Naive B cell (primary cell): Measurements from ENCODE around the gene GUCY1B1. TPM values are rescaled to one million over a fixed set of nuclear protein-coding genes. Genes with fewer than 3 reads are reported as not detected.

ENCODE experiments used
- ATAC-seq, 2 donors: fragments of 150-1000 bp; cut with Tn5 transposase; 2 replicates each; pipeline ENCODE4 v1.10.0; 2021; ENCODE audit warnings: low read depth in 2 of 2, mild to moderate bottlenecking in 2 of 2, moderate library complexity in 2 of 2
- DNase-seq: peaks from one replicate; pipeline ENCODE4 v3.0.0; 2022
- H3K27ac Mint-ChIP-seq, 6 donors: one replicate each; pipeline ENCODE4 v1.8.0; 2020 to 2022; ENCODE audit warnings: mild to moderate bottlenecking in 6 of 6, mixed read lengths in 6 of 6, moderate library complexity in 5 of 6, inconsistent platforms in 2 of 6
- H3K27me3 Mint-ChIP-seq, 3 donors: one replicate each; pipeline ENCODE4 v1.8.0; 2021 to 2022; ENCODE audit warnings: mixed read lengths in 3 of 3, mild to moderate bottlenecking in 1 of 3
- H3K36me3 Mint-ChIP-seq, 2 donors: one replicate each; pipeline ENCODE4 v1.8.0; 2020 to 2022; ENCODE audit warnings: mixed read lengths in 2 of 2, inconsistent platforms in 1 of 2, mild to moderate bottlenecking in 1 of 2
- H3K4me1 Mint-ChIP-seq, 3 donors: one replicate each; pipeline ENCODE4 v1.8.0; 2020 to 2022; ENCODE audit warnings: mixed read lengths in 3 of 3, inconsistent platforms in 1 of 3, mild to moderate bottlenecking in 1 of 3, moderate library complexity in 1 of 3
- H3K4me3 Mint-ChIP-seq, 8 donors: one replicate each; pipeline ENCODE4 v1.8.0; 2020 to 2022; ENCODE audit warnings: mild to moderate bottlenecking in 8 of 8, mixed read lengths in 8 of 8, moderate library complexity in 8 of 8, inconsistent platforms in 2 of 8
- H3K9me3 Mint-ChIP-seq, 7 donors: one replicate each; pipeline ENCODE4 v1.8.0; 2020 to 2022; ENCODE audit warnings: mixed read lengths in 7 of 7, mild to moderate bottlenecking in 5 of 7, inconsistent platforms in 2 of 7, moderate library complexity in 1 of 7
- polyA plus RNA-seq, 6 donors: library from polyadenylated mRNA; unstranded; fragments of 300-500 nt; fragmentation: Illumina TruSeq; gene quantifications; one replicate each; pipeline ENCODE4 v1.2.3, GENCODE V29; 2021; ENCODE audit warnings: low read depth in 6 of 6

GUCY1B1 gene
- polyA plus RNA-seq, 6 donors from 2014 or later: 0.38 to 3.2 (median 1.3) TPM

GRCh38 chr4:155742310-155743015 lies 16.4 kb upstream of the GUCY1B1 start:
- Mint-ChIP-seq H3K27me3 (no peaks in the 10 kb centered on the region), H3K36me3 (no peaks in the 10 kb centered on the region), H3K4me3 (no peak overlapping the region), H3K27ac (no peak overlapping the region), H3K9me3 (no peaks in the 10 kb centered on the region), H3K4me1 (no peaks in the 10 kb centered on the region)
- ATAC-seq (no peak), DNase-seq (no peak)

GRCh38 chr4:155745984-155746383 lies 12.8 kb upstream of the GUCY1B1 start:
- H3K27ac Mint-ChIP-seq: no peak overlapping the region
- H3K27me3 Mint-ChIP-seq: no peaks in the 10 kb centered on the region
- no peak overlapping the region for H3K4me3 Mint-ChIP-seq
- DNase-seq: no peak
- no peaks in the 10 kb centered on the region for H3K9me3 Mint-ChIP-seq
- no peak for ATAC-seq
- no peaks in the 10 kb centered on the region for H3K4me1 Mint-ChIP-seq
- no peaks in the 10 kb centered on the region for H3K36me3 Mint-ChIP-seq

GRCh38 chr4:155748039-155748438 lies 10.8 kb upstream of the GUCY1B1 start:
- Mint-ChIP-seq H3K36me3 (no peaks in the 10 kb centered on the region), H3K4me1 (no peaks in the 10 kb centered on the region), H3K27ac (no peak overlapping the region), H3K4me3 (no peak overlapping the region), H3K9me3 (no peaks in the 10 kb centered on the region), H3K27me3 (no peaks in the 10 kb centered on the region)
- no peak for DNase-seq
- no peak for ATAC-seq

GRCh38 chr4:155749041-155749440 lies 9.8 kb upstream of the GUCY1B1 start:
- no peaks in the 10 kb centered on the region for H3K4me1 Mint-ChIP-seq
- ATAC-seq: no peak

DNA sequence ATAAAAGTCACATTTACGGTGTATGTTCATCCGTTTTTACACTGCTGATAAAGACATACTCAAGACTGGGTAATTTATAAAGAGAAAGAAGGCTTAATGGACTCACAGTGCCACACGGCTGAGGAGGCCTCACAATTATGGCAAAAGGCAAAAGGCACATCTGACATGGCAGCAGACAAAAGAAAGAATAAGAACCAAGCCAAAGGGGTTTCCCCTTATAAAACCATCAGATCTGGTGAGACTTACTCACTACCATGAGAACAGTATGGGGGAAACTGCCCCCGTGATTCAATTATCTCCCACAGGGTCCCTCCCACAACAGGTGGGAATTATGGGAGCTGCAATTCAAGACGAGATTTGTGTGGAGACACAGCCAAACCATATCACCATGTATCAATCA lies 7.3 kb upstream of the GUCY1B1 start:
- H3K27me3 Mint-ChIP-seq: no peaks in the 10 kb centered on the region

More at GRCh38 chr4:155749041-155749440, 9.8 kb upstream of the GUCY1B1 start:
- H3K27me3 Mint-ChIP-seq: no peaks in the 10 kb centered on the region
- H3K9me3 Mint-ChIP-seq: no peaks in the 10 kb centered on the region
- H3K36me3 Mint-ChIP-seq: no peaks in the 10 kb centered on the region
- H3K27ac Mint-ChIP-seq: no peak overlapping the region
- no peak for DNase-seq
- H3K4me3 Mint-ChIP-seq: no peak overlapping the region

GRCh38 chr4:155757745-155758265 lies 1.0 kb upstream of the GUCY1B1 start:
- DNase-seq (no peak), ATAC-seq (no peak)
- Mint-ChIP-seq H3K27ac (peak overlapping the region in 4 of 6 donors; percentile 16 to 57 (median 27)), H3K4me1 (peaks cover 8 to 9% (median 8%) of the 10 kb centered on the region in 3 donors), H3K27me3 (peaks cover 0 to 6% (median 0%) of the 10 kb centered on the region in 3 donors), H3K36me3 (peaks cover 0 to 5% of the 10 kb centered on the region in 2 donors), H3K4me3 (peak overlapping the region in 2 of 8 donors; percentile 73 to 92), H3K9me3 (peaks cover 0 to 3% (median 0%) of the 10 kb centered on the region in 7 donors)

More for the DNA sequence above, 7.3 kb upstream of the GUCY1B1 start:
- H3K36me3 Mint-ChIP-seq: no peaks in the 10 kb centered on the region
- no peak for ATAC-seq
- H3K27ac Mint-ChIP-seq: no peak overlapping the region
- no peaks in the 10 kb centered on the region for H3K4me1 Mint-ChIP-seq
- no peak overlapping the region for H3K4me3 Mint-ChIP-seq
- H3K9me3 Mint-ChIP-seq: no peaks in the 10 kb centered on the region
- DNase-seq: no peak

GRCh38 chr4:155759372-155760252 lies 791 bp downstream of the GUCY1B1 start:
- Mint-ChIP-seq H3K4me1 (peaks cover 8 to 9% (median 8%) of the 10 kb centered on the region in 3 donors), H3K4me3 (peak overlapping the region; percentile 75 to 92 (median 88)), H3K27ac (peak overlapping the region in 1 of 6 donors; percentile 42), H3K36me3 (peaks cover 0 to 5% of the 10 kb centered on the region in 2 donors), H3K27me3 (peaks cover 0 to 6% (median 0%) of the 10 kb centered on the region in 3 donors), H3K9me3 (peaks cover 0 to 3% (median 0%) of the 10 kb centered on the region in 7 donors)
- ATAC-seq (peak in 1 of 2 donors; percentile 7), DNase-seq (peak; percentile 18)

- ATAC-seq (no peak), DNase-seq (no peak)
- H3K27me3 Mint-ChIP-seq: peaks cover 0 to 6% (median 0%) of the 10 kb centered on the region in 3 donors
- H3K27ac Mint-ChIP-seq: no peak overlapping the region
- peaks cover 0 to 3% (median 0%) of the 10 kb centered on the region in 7 donors for H3K9me3 Mint-ChIP-seq
- peak overlapping the region in 2 of 8 donors; percentile 81 to 84 for H3K4me3 Mint-ChIP-seq
- H3K36me3 Mint-ChIP-seq: peaks cover 0 to 5% of the 10 kb centered on the region in 2 donors
- peaks cover 8 to 9% (median 8%) of the 10 kb centered on the region in 3 donors for H3K4me1 Mint-ChIP-seq
These were observed 2.2 kb downstream of the GUCY1B1 start for GRCh38 chr4:155761047-155761446.

- DNase-seq: no peak
- peaks cover 0 to 1% (median 0%) of the 10 kb centered on the region in 7 donors for H3K9me3 Mint-ChIP-seq
These were observed 3.1 kb downstream of the GUCY1B1 start for GRCh38 chr4:155761916-155762315.

DNA sequence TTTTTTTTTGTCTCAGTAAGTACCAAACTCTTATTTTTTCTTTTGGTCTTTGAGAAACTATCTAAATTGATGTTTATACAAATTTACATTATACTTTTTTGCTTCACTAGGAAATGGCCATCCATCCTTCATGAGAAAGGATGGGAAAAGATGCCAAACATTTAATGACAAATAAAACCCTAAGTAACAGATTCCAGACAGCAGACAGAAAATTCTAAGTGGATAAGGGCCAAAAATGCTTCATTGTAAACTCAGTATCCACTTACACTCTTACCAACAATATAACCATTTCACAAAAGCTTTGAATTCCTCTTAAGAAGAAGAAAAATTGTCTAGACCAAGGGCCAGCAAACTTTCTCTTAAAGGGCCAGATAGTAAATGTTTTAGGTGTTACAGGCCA lies 3.5 kb downstream of the GUCY1B1 start:
- no peak overlapping the region for H3K4me3 Mint-ChIP-seq
- DNase-seq (no peak), ATAC-seq (no peak)
- no peak overlapping the region for H3K27ac Mint-ChIP-seq
- peaks cover 0 to 5% of the 10 kb centered on the region in 2 donors for H3K36me3 Mint-ChIP-seq
- no peaks in the 10 kb centered on the region for H3K9me3 Mint-ChIP-seq
- peaks cover 8 to 9% (median 8%) of the 10 kb centered on the region in 3 donors for H3K4me1 Mint-ChIP-seq
- H3K27me3 Mint-ChIP-seq: peaks cover 0 to 6% (median 0%) of the 10 kb centered on the region in 3 donors

More at GRCh38 chr4:155761916-155762315, 3.1 kb downstream of the GUCY1B1 start:
- Mint-ChIP-seq H3K4me3 (no peak overlapping the region), H3K27me3 (peaks cover 0 to 6% (median 0%) of the 10 kb centered on the region in 3 donors), H3K4me1 (peaks cover 8 to 9% (median 8%) of the 10 kb centered on the region in 3 donors), H3K27ac (no peak overlapping the region), H3K36me3 (peaks cover 0 to 5% of the 10 kb centered on the region in 2 donors)
- no peak for ATAC-seq

DNA sequence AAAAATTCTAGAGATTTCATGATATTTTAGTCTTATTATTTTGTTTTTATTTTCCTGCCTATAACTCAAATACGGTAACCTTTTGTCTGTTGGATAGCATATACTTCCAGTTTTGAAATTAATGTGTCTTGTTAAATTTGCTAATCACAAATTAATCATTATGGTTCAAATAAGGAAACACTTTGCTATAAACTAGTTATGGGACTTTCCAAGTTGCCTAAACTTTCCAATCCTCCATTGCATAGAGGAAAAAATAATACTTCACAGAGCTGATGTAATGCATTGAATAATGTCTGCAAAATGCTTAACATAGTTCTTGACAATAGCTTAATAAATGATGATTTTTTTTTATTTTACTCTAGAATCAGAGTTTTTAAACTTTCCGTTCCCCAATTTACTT lies 4.7 kb downstream of the GUCY1B1 start:
- no peak overlapping the region for H3K4me3 Mint-ChIP-seq
- H3K9me3 Mint-ChIP-seq: no peaks in the 10 kb centered on the region
- H3K36me3 Mint-ChIP-seq: no peaks in the 10 kb centered on the region
- H3K27me3 Mint-ChIP-seq: peaks cover 0 to 6% (median 0%) of the 10 kb centered on the region in 3 donors
- H3K4me1 Mint-ChIP-seq: peaks cover 2 to 3% (median 2%) of the 10 kb centered on the region in 3 donors
- no peak for DNase-seq
- ATAC-seq: no peak
- no peak overlapping the region for H3K27ac Mint-ChIP-seq

GRCh38 chr4:155765149-155765548 lies 6.3 kb downstream of the GUCY1B1 start:
- H3K4me1 Mint-ChIP-seq: peaks cover 5 to 7% (median 5%) of the 10 kb centered on the region in 3 donors
- no peaks in the 10 kb centered on the region for H3K36me3 Mint-ChIP-seq
- no peak overlapping the region for H3K4me3 Mint-ChIP-seq
- DNase-seq: no peak
- H3K27ac Mint-ChIP-seq: no peak overlapping the region
- no peaks in the 10 kb centered on the region for H3K9me3 Mint-ChIP-seq
- H3K27me3 Mint-ChIP-seq: peaks cover 0 to 6% (median 0%) of the 10 kb centered on the region in 3 donors
- ATAC-seq: no peak

DNA sequence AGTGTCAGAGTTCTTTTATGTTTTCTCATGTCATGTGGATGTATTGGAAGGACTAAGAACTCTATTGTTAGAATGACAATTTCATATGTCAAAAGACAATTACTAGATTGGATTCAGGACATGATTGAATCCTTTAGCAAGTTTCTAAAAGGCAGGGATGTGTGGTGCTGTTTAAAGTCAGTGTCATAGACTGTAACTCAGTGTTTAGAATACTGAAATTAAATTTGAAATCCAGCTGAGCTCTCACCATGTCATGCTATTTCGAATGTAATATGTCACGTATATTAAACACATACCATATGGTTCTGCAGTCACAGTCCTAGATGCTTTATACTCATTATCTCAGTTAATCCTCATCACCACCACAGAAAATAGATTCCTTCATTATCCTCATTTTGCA lies 7.8 kb downstream of the GUCY1B1 start:
- H3K4me3 Mint-ChIP-seq: no peak overlapping the region
- no peak for ATAC-seq

More for the DNA sequence above, 7.8 kb downstream of the GUCY1B1 start:
- Mint-ChIP-seq H3K4me1 (peaks cover 5 to 7% (median 5%) of the 10 kb centered on the region in 3 donors), H3K9me3 (no peaks in the 10 kb centered on the region), H3K36me3 (no peaks in the 10 kb centered on the region), H3K27me3 (no peaks in the 10 kb centered on the region), H3K27ac (no peak overlapping the region)
- no peak for DNase-seq
